ENCODE measurements around the gene TRIL. TPM values are rescaled to one million over a fixed set of nuclear protein-coding genes. Genes with fewer than 3 reads are reported as not detected.

TRIL gene
- total and polyA plus RNA-seq, 9 of the 15 experiments (the other 6 are each of a cell fraction or from before 2014, with no cell fraction given), result not detected

- no peak for TF ChIP-seq ZNF511 (CRISPR knock-in tag; IDR thresholded peaks at IDR 0.05)
- no peak for TF ChIP-seq NCOA4 (IDR thresholded peaks at IDR 0.05; ENCODE audit: partially characterized antibody)
- TF ChIP-seq STAT6 (CRISPR knock-in tag; IDR thresholded peaks at IDR 0.05), result no peak
- no peak for TF ChIP-seq ZNF274 (IDR thresholded peaks at IDR 0.05; ENCODE audit: borderline replicate concordance, low read depth, low read length)
- TF ChIP-seq JUND (IDR thresholded peaks at IDR 0.05; ENCODE audit: borderline replicate concordance, low read depth, low read length), result no peak
- no peak for TF ChIP-seq JUND (tag; IDR thresholded peaks at IDR 0.05; ENCODE audit: borderline replicate concordance, low read depth, low read length)
Measured at GRCh38 chr7:28908775-28909174, 49.4 kb downstream of the TRIL start (continued).

- intact Hi-C loops (cut with micrococcal nuclease) (no loop called here), in situ Hi-C loops (cut with MboI) (no loop called here)
- no peaks in the 10 kb centered on the region for H3K4me1 ChIP-seq (replicated peaks in 1 of 2; ENCODE audit: control insufficient read depth in 2 of 2, insufficient read depth in 2 of 2, low read length in 2 of 2)
- H3K9me3 ChIP-seq (replicated peaks; ENCODE audit: control insufficient read depth, insufficient read depth, low read depth, low read length), result no peaks in the 10 kb centered on the region
- FAIRE-seq (no peak), DNase-seq (ENCODE audit: extremely low read depth in 1 of 4, low spot score in 3 of 4) (no peak), ATAC-seq (no peak)
- no peaks in the 10 kb centered on the region for H3K79me2 ChIP-seq (ENCODE audit: control insufficient read depth, insufficient read depth, low read length)
- 0% methylated on average over 3 of the region's 3 CpGs for WGBS (ENCODE audit: insufficient coverage, low coverage, missing lambda C conversion rate)
- H3K27ac ChIP-seq (ENCODE audit: extremely low read depth, low read depth, low read length), result no peak overlapping the region
- BruUV-seq (replicated peaks), result no TSS peak
- CTCF ChIA-PET (ENCODE audit: low intra/inter-chr PET ratio), result no interaction called here
- POLR2A ChIA-PET, result interaction anchor here (0.6 to 1.1 kb wide), 5 partner anchors 8 to 510 kb away, joined by 3 to 4 read pairs (median 3); no protein-coding TSS in a partner anchor
- no peak overlapping the region for H3K4me3 ChIP-seq
- H4K20me1 ChIP-seq (replicated peaks; ENCODE audit: control insufficient read depth, insufficient read depth, low read length), result no peaks in the 10 kb centered on the region
- H3K4me2 ChIP-seq (ENCODE audit: insufficient read depth, low read length), result no peak overlapping the region
- H3K36me3 ChIP-seq (ENCODE audit: control insufficient read depth, insufficient read depth, low read length), result no peaks in the 10 kb centered on the region
- TF ChIP-seq CBX8 (IDR thresholded peaks at IDR 0.05; ENCODE audit: borderline replicate concordance, extremely low read depth, low read depth, low read length, poor library complexity, severe bottlenecking) (peak; percentile 16), ARID3B (CRISPR knock-in tag; IDR thresholded peaks at IDR 0.05; ENCODE audit: borderline replicate concordance) (no peak), FOXK2 (conservative IDR thresholded peaks at IDR 0.05 in 1 of 2, IDR thresholded peaks at IDR 0.05 in 1 of 2; ENCODE audit: low read depth in 2 of 2) (no peak), POLR2H (tag; IDR thresholded peaks at IDR 0.05; ENCODE audit: low read depth) (no peak), ZZZ3 (IDR thresholded peaks at IDR 0.05) (no peak)
- no peak overlapping the region for H3K9ac ChIP-seq (ENCODE audit: insufficient read depth in 1 of 2, low read depth in 2 of 2, low read length in 2 of 2)
- H3K27me3 ChIP-seq (ENCODE audit: control insufficient read depth in 2 of 2, insufficient read depth in 2 of 2, low read length in 2 of 2), result peaks cover 0 to 6% of the 10 kb centered on the region in 2 experiments; a peak in 2 of 5 replicates
- H3K9me1 ChIP-seq (ENCODE audit: control insufficient read depth, insufficient read depth, low read length), result no peaks in the 10 kb centered on the region
- H2AFZ ChIP-seq (ENCODE audit: low read depth, low read length), result no peak overlapping the region
Measured at GRCh38 chr7:28905464-28905863, 52.7 kb downstream of the TRIL start.

Measured in K562 (cell line).